ENCODE measurements around the gene OR4C16. TPM values are rescaled to one million over a fixed set of nuclear protein-coding genes. Genes with fewer than 3 reads are reported as not detected.

The OR4C16 gene
- total RNA-seq, 1 experiment from 2014 or later: not detected

DNA sequence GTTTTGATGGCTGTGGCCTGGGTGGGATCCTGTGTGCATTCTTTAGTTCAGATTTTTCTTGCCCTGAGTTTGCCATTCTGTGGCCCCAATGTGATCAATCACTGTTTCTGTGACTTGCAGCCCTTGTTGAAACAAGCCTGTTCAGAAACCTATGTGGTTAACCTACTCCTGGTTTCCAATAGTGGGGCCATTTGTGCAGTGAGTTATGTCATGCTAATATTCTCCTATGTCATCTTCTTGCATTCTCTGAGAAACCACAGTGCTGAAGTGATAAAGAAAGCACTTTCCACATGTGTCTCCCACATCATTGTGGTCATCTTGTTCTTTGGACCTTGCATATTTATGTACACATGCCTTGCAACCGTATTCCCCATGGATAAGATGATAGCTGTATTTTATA, 620 bp downstream of the OR4C16 start:
- TF ChIP-seq ZNF274 (IDR thresholded peaks at IDR 0.05; ENCODE audit: low read depth, low read length): no peak
- no peak for TF ChIP-seq SP1 (IDR thresholded peaks at IDR 0.05; ENCODE audit: low read depth)
- TF ChIP-seq, protein P1, sequence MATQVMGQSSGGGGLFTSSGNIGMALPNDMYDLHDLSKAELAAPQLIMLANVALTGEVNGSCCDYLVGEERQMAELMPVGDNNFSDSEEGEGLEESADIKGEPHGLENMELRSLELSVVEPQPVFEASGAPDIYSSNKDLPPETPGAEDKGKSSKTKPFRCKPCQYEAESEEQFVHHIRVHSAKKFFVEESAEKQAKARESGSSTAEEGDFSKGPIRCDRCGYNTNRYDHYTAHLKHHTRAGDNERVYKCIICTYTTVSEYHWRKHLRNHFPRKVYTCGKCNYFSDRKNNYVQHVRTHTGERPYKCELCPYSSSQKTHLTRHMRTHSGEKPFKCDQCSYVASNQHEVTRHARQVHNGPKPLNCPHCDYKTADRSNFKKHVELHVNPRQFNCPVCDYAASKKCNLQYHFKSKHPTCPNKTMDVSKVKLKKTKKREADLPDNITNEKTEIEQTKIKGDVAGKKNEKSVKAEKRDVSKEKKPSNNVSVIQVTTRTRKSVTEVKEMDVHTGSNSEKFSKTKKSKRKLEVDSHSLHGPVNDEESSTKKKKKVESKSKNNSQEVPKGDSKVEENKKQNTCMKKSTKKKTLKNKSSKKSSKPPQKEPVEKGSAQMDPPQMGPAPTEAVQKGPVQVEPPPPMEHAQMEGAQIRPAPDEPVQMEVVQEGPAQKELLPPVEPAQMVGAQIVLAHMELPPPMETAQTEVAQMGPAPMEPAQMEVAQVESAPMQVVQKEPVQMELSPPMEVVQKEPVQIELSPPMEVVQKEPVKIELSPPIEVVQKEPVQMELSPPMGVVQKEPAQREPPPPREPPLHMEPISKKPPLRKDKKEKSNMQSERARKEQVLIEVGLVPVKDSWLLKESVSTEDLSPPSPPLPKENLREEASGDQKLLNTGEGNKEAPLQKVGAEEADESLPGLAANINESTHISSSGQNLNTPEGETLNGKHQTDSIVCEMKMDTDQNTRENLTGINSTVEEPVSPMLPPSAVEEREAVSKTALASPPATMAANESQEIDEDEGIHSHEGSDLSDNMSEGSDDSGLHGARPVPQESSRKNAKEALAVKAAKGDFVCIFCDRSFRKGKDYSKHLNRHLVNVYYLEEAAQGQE (IDR thresholded peaks at IDR 0.05; ENCODE audit: low read depth): no peak
- no peak for TF ChIP-seq FOSL1 (IDR thresholded peaks at IDR 0.05; ENCODE audit: low read depth)
- no peak for TF ChIP-seq SRF (IDR thresholded peaks at IDR 0.05; ENCODE audit: low read depth)
- TF ChIP-seq, protein P2, sequence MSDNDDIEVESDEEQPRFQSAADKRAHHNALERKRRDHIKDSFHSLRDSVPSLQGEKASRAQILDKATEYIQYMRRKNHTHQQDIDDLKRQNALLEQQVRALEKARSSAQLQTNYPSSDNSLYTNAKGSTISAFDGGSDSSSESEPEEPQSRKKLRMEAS (IDR thresholded peaks at IDR 0.05): no peak
- no peak for TF ChIP-seq CBX3 (IDR thresholded peaks at IDR 0.05; ENCODE audit: low read depth)
- TF ChIP-seq TCF7L2 (IDR thresholded peaks at IDR 0.05; ENCODE audit: borderline replicate concordance, extremely low read depth, insufficient read depth, insufficient read length): no peak
- TF ChIP-seq YY1 (IDR thresholded peaks at IDR 0.05; ENCODE audit: extremely low read depth, insufficient replicate concordance, low read depth, low read length): no peak
- no peak for TF ChIP-seq POLR2A (IDR thresholded peaks at IDR 0.05; ENCODE audit: borderline replicate concordance, extremely low read depth, insufficient read depth, insufficient read length)
- TF ChIP-seq, protein P3, sequence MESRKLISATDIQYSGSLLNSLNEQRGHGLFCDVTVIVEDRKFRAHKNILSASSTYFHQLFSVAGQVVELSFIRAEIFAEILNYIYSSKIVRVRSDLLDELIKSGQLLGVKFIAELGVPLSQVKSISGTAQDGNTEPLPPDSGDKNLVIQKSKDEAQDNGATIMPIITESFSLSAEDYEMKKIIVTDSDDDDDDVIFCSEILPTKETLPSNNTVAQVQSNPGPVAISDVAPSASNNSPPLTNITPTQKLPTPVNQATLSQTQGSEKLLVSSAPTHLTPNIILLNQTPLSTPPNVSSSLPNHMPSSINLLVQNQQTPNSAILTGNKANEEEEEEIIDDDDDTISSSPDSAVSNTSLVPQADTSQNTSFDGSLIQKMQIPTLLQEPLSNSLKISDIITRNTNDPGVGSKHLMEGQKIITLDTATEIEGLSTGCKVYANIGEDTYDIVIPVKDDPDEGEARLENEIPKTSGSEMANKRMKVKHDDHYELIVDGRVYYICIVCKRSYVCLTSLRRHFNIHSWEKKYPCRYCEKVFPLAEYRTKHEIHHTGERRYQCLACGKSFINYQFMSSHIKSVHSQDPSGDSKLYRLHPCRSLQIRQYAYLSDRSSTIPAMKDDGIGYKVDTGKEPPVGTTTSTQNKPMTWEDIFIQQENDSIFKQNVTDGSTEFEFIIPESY (IDR thresholded peaks at IDR 0.05; ENCODE audit: extremely low read depth, insufficient replicate concordance, low read length): no peak
- POLR2A ChIA-PET: no interaction called here
- CTCF ChIA-PET: no interaction called here
- no peak overlapping the region for H3K27ac ChIP-seq (ENCODE audit: low read depth, low read length)
- H3K79me2 ChIP-seq (ENCODE audit: insufficient read depth, low read length): no peaks in the 10 kb centered on the region
- no peaks in the 10 kb centered on the region; a peak in 1 of 4 replicates for H3K36me3 ChIP-seq (ENCODE audit: control insufficient read depth in 1 of 2, insufficient read depth in 2 of 2, low read length in 2 of 2)
- H3K9ac ChIP-seq (ENCODE audit: low read length): no peak overlapping the region
- H3K27me3 ChIP-seq (ENCODE audit: insufficient read depth, low read length): no peaks in the 10 kb centered on the region
- H2AFZ ChIP-seq (ENCODE audit: low read depth, low read length, poor library complexity, severe bottlenecking): no peak overlapping the region
- H3K4me1 ChIP-seq (ENCODE audit: control insufficient read depth in 1 of 2, insufficient read depth in 2 of 2, low read length in 2 of 2): no peaks in the 10 kb centered on the region
- ATAC-seq (no peak), DNase-seq (ENCODE audit: low read depth, low spot score) (no peak)
- intact Hi-C loops (cut with micrococcal nuclease): no loop called here
- H3K9me2 ChIP-seq (ENCODE audit: insufficient read depth): no peaks in the 10 kb centered on the region
- peaks cover 11 to 30% of the 10 kb centered on the region in 2 experiments; a peak in 3 of 4 replicates for H3K9me3 ChIP-seq (ENCODE audit: control insufficient read depth in 1 of 2, insufficient read depth in 1 of 2, low read depth in 1 of 2, low read length in 2 of 2)
- no peaks in the 10 kb centered on the region for H4K20me1 ChIP-seq (ENCODE audit: insufficient read depth)
- H3K4me3 ChIP-seq (replicated peaks in 1 of 2; ENCODE audit: low read depth in 1 of 2, low read length in 2 of 2): no peak overlapping the region
- RAD21 ChIA-PET (ENCODE audit: low non-redundant PET in 1 of 2, low total read pairs in 2 of 2, uncharacterized antibody in 2 of 2, unreplicated experiment in 2 of 2): no interaction called here
- no peak overlapping the region for H3K4me2 ChIP-seq (ENCODE audit: low read length)
- no TSS peak for BruUV-seq (replicated peaks)
